Nucleus accumbens (tissue), 56 donors: ENCODE results near the gene PLEKHM3.
"Not testable (repeated sequence)": the region's sequence is repeated elsewhere in the genome, so short reads cannot be mapped to it uniquely, and the experiment has no call there.

Experiments used
- DNase-seq, 56 donors: peaks; one replicate each; lab custom pipeline; 2025; lab: John Stamatoyannopoulos, UW

The PLEKHM3 gene

GRCh38 chr2:207929923-207930322 lies 95.4 kb downstream of the PLEKHM3 start:
- DNase-seq = no peak

- peak in 7 of 56 donors; percentile 2 to 13 (median 9) for DNase-seq
Measured at GRCh38 chr2:207928079-207928478, 97.2 kb downstream of the PLEKHM3 start.

- DNase-seq = no peak
Measured at GRCh38 chr2:207926989-207927300, 98.4 kb downstream of the PLEKHM3 start.

GRCh38 chr2:207926133-207926988 lies 99.0 kb downstream of the PLEKHM3 start:
- DNase-seq = peak in 3 of 56 donors; percentile 7 to 10 (median 8)

- no peak for DNase-seq
Measured at GRCh38 chr2:207925601-207926000, 99.7 kb downstream of the PLEKHM3 start.

GRCh38 chr2:207921606-207922005 lies 103.7 kb downstream of the PLEKHM3 start:
- DNase-seq = no peak

- DNase-seq = no peak
Measured at GRCh38 chr2:207920721-207921120, 104.6 kb downstream of the PLEKHM3 start.

- no peak for DNase-seq
Measured at GRCh38 chr2:207920321-207920720, 105.0 kb downstream of the PLEKHM3 start.

- DNase-seq = no peak
Measured at GRCh38 chr2:207919164-207919919, 106.0 kb downstream of the PLEKHM3 start.

GRCh38 chr2:207914716-207915115 lies 110.6 kb downstream of the PLEKHM3 start:
- no peak for DNase-seq

- DNase-seq = no peak
Measured at GRCh38 chr2:207913772-207914358, 111.5 kb downstream of the PLEKHM3 start.

- DNase-seq = no peak
Measured at GRCh38 chr2:207911856-207912255, 113.5 kb downstream of the PLEKHM3 start.

GRCh38 chr2:207911215-207911614 lies 114.1 kb downstream of the PLEKHM3 start:
- no peak for DNase-seq

GRCh38 chr2:207906495-207906894 lies 118.8 kb downstream of the PLEKHM3 start:
- DNase-seq = not testable (repeated sequence)

GRCh38 chr2:207905546-207905945 lies 119.8 kb downstream of the PLEKHM3 start:
- no peak for DNase-seq

GRCh38 chr2:207903236-207903635 lies 122.1 kb downstream of the PLEKHM3 start:
- no peak for DNase-seq

GRCh38 chr2:207902821-207903220 lies 122.5 kb downstream of the PLEKHM3 start:
- DNase-seq = no peak

GRCh38 chr2:207901829-207902228 lies 123.5 kb downstream of the PLEKHM3 start:
- peak in 3 of 56 donors; percentile 2 to 21 (median 4) for DNase-seq

GRCh38 chr2:207901401-207901800 lies 123.9 kb downstream of the PLEKHM3 start:
- DNase-seq = peak in 6 of 56 donors; percentile 3 to 21 (median 6)

- no peak for DNase-seq
Measured at GRCh38 chr2:207898354-207898695, 127.0 kb downstream of the PLEKHM3 start.

GRCh38 chr2:207897541-207898353 lies 127.6 kb downstream of the PLEKHM3 start:
- DNase-seq = no peak
